HG03521 (cell line): ENCODE results near the gene ITGA7.
"Not testable (repeated sequence)": the region's sequence is repeated elsewhere in the genome, so short reads cannot be mapped to it uniquely, and the experiment has no call there.

Experiments used
- ATAC-seq: cut with Tn5 transposase; IDR thresholded peaks from one replicate; pipeline ENCODE4 v1.9.1; 2021; ENCODE audit warnings: mild to moderate bottlenecking, moderate library complexity; ENCODE audit not compliant: unreplicated experiment

ITGA7 gene

GRCh38 chr12:55653031-55653430, 54.7 kb downstream of the ITGA7 start:
- no peak for ATAC-seq

GRCh38 chr12:55652352-55652751, 55.4 kb downstream of the ITGA7 start:
- no peak for ATAC-seq

DNA sequence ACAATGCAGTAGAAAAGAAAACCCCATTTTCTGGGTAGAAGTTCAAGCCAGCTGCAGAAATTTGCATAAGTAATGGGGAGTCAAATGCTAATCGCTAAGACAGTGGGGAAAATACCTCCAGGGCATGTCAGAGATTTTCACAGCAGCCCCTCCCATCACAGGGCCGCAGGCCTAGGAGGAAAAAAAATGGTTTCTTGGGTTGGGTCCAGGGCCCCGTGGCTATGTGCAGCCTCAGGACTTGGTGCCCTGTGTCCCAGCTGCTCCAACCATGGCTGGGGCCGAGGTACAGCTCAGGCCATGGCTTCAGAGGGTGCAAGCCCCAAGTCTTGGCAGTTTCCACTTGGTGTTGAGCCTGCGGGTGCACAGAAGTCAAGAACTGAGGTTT, 56.4 kb downstream of the ITGA7 start:
- ATAC-seq = no peak

DNA sequence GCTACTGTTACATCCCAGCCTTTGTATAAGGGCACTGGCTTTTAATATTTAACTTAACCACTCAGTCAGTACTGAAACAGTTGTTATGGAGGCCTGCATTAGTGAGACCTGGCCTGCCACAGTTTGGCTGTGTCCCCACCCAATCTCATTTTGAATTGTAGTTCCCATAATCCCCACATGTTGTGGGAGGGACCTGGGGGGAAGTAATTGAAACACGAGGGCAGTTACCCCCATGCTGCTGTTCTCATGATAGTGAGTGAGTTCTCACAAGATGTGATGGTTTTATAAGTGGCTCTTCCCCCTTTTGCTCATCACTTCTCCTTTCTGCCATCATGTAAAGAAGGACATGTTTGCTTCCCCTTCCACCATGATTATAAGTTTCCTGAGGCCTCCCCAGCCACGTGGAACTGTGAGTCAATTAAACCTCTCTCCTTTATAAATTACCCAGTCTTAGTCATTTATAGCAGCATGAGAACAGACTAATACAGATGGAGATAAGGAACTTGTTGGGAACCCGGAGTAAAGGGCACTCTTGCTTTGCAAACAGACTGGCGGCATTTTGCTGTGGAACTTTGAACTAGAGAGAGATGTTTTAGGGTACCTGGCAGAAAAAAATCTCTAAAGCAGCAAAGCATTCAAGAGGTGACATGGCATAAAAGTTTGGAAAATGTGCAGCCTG, 56.9 kb downstream of the ITGA7 start:
- ATAC-seq = not testable (repeated sequence)

DNA sequence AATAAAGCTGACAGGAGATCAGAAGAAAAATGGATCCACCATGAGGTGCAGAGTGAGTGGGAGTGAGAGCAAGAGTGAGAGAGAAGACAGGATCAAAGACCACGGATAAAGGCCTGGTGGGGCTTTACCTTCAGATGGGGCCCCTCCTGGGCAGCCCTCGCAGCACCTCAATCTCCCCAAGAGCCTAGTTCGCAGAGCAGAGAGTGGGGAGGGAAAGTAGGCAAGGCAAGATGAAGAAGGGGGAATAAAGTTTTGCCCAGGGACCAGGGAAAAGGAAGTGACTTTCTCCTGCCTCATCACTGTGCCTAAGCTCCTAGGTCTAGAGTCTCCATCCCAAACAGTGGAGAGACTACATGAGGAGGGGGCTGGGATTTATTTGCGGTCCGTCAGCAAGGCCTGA, 60.7 kb downstream of the ITGA7 start:
- ATAC-seq = no peak

DNA sequence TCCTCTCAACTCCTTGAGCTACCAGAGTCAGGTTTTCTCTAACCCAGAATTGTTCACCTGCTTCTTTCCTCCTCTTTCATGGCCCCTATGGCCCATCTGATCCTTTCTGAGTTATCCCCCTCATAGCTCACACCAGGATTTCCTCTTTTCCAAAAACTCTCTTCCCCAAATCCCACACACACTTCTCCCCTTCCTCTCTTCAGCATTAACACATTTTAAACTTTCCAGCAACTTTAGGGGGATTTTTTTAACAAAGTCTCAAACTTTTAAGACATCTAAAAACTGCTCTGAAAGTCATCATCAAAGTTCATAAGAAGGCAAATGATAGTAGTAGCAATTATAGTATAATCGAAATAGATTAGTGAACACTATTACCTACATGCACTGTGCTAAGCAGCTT, 63.1 kb downstream of the ITGA7 start:
- no peak for ATAC-seq

DNA sequence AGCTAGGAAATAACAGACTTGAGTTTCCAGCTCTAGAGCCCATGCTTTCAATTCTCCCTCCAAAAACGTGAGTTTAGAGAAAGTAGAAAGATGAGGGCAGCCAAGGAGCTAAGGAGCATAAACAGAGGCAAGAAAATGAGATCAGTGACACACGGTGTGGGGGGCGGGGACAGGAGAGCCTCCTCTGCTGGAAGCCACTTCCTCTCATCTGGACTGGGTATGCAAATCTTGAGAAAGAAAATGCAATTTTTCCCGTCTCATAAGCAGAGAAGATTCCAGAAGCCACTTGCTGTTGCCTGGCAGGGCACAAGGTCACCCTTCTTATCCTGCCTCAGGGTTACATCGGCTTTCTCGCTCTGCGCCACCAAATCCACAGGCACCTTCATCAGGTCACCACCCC, 65.0 kb downstream of the ITGA7 start:
- no peak for ATAC-seq

DNA sequence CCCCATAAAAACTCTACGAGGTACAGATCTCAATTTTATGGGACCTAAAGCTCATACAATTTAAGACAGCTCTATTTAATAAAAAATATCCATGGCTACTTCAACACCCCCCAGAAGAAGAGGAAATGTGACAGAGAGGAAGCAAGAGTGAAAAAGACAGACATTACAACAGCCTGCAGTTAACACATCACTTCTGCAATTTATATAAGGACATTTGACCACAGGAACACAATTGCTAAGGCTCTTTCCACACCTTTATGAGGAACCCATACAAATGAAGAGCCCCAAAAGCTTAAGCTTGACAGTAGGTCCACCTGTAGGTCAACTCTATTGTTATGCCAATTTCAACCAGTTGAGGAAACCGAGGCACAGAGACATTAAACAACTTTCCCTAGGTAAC, 65.4 kb downstream of the ITGA7 start:
- no peak for ATAC-seq

GRCh38 chr12:55641595-55641994, 66.1 kb downstream of the ITGA7 start:
- no peak for ATAC-seq

DNA sequence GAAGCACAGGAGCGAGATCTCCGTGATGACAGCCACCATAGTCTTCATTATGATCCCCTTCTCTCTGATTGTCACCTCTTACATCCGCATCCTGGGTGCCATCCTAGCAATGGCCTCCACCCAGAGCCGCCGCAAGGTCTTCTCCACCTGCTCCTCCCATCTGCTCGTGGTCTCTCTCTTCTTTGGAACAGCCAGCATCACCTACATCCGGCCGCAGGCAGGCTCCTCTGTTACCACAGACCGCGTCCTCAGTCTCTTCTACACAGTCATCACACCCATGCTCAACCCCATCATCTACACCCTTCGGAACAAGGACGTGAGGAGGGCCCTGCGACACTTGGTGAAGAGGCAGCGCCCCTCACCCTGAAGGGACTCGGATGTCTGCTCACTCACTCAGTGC, 70.2 kb downstream of the ITGA7 start:
- no peak for ATAC-seq

GRCh38 chr12:55636853-55637252, 70.9 kb downstream of the ITGA7 start, which contains the start of gene OR10P1:
OR10P1 (plus strand) TSS chr12:55636892; CDS start chr12:55636892, 0 bp downstream.
- ATAC-seq = no peak

- ATAC-seq = no peak
Observed at GRCh38 chr12:55636116-55636655, 71.5 kb downstream of the ITGA7 start.
